GM12873 (cell line): ENCODE data around the gene ZNF785.
A peak's percentile ranks its signal among the peaks of the same experiment; 100 is the strongest.

Source experiments
- CTCF ChIP-seq: IDR thresholded peaks from 2 replicates; pipeline ENCODE4 v1.5.1; 2012; ENCODE audit warnings: low read depth, mild to moderate bottlenecking, moderate library complexity, low read length, control low read depth; ENCODE audit not compliant: insufficient read depth; ENCODE audit errors: missing control alignments

Gene ZNF785

GRCh38 chr16:30621765-30622164 lies 36.3 kb upstream of the ZNF785 start:
- TF ChIP-seq CTCF = no peak

GRCh38 chr16:30620169-30620568 lies 34.7 kb upstream of the ZNF785 start:
- no peak for TF ChIP-seq CTCF

GRCh38 chr16:30619638-30620037 lies 34.1 kb upstream of the ZNF785 start:
- no peak for TF ChIP-seq CTCF

- TF ChIP-seq CTCF = no peak
Observed at GRCh38 chr16:30619202-30619601, 33.7 kb upstream of the ZNF785 start.

GRCh38 chr16:30615358-30616091 lies 30.0 kb upstream of the ZNF785 start:
- peak; percentile 88 for TF ChIP-seq CTCF

GRCh38 chr16:30609926-30610839 lies 24.7 kb upstream of the ZNF785 start, which contains the start of gene ZNF689:
Gene ZNF689, minus strand, starts transcription at chr16:30610389. Its CDS starts 348 bp downstream, at chr16:30610041.
- no peak for TF ChIP-seq CTCF

GRCh38 chr16:30609002-30609925 lies 23.8 kb upstream of the ZNF785 start:
- TF ChIP-seq CTCF = no peak
